Liver (tissue), 9 donors: ENCODE measurements around the gene NBAS. TPM values are rescaled to one million over a fixed set of nuclear protein-coding genes. Genes with fewer than 3 reads are reported as not detected.

Experiments
- DNase-seq: peaks from one replicate; pipeline ENCODE4 v3.0.0-alpha.2; 2017; ENCODE audit warnings: low spot score
- H3K27ac ChIP-seq, 2 donors: one replicate each; pipeline ENCODE4 v1.7.0; 2013; ENCODE audit warnings: inconsistent platforms in 2 of 2, low read length in 2 of 2, control low read depth in 1 of 2, low read depth in 1 of 2, mild to moderate bottlenecking in 1 of 2
- H3K27me3 ChIP-seq, 4 donors: one replicate each; pipeline versions ENCODE4 v1.6.1 to v1.7.0; 2013; ENCODE audit warnings: low read length in 3 of 4, inconsistent platforms in 1 of 4, mild to moderate bottlenecking in 1 of 4, moderate library complexity in 1 of 4; ENCODE audit not compliant: control insufficient read depth in 4 of 4, insufficient read depth in 4 of 4
- H3K36me3 ChIP-seq, 4 donors: one replicate each; pipeline versions ENCODE4 v1.6.1 to v1.7.0; 2013; ENCODE audit warnings: low read length in 3 of 4, mild to moderate bottlenecking in 3 of 4, low read depth in 1 of 4, moderate library complexity in 1 of 4; ENCODE audit not compliant: control insufficient read depth in 4 of 4, insufficient read depth in 3 of 4
- H3K4me1 ChIP-seq, 4 donors: one replicate each; pipeline versions ENCODE4 v1.6.1 to v1.7.0; 2013; ENCODE audit warnings: low read length in 3 of 4, mild to moderate bottlenecking in 3 of 4, moderate library complexity in 1 of 4; ENCODE audit not compliant: control insufficient read depth in 4 of 4, insufficient read depth in 4 of 4
- H3K4me3 ChIP-seq, 3 donors: one replicate each; pipeline versions ENCODE4 v1.6.1 to v1.7.0; 2013; ENCODE audit warnings: low read length in 3 of 3, control low read depth in 1 of 3, low read depth in 1 of 3, mild to moderate bottlenecking in 1 of 3
- H3K9ac ChIP-seq, 2 donors: one replicate each; pipeline ENCODE4 v1.7.0; 2013; ENCODE audit warnings: low read length in 2 of 2, mild to moderate bottlenecking in 2 of 2, moderate library complexity in 2 of 2, control low read depth in 1 of 2, low read depth in 1 of 2
- H3K9me3 ChIP-seq, 4 donors: one replicate each; pipeline versions ENCODE4 v1.6.1 to v1.7.0; 2013; ENCODE audit warnings: low read length in 3 of 4; ENCODE audit not compliant: control insufficient read depth in 4 of 4
- ATF3 ChIP-seq: IDR thresholded peaks from 2 replicates; pipeline ENCODE4 v1.6.1; 2016; ENCODE audit warnings: antibody characterized with exemption
- EGR1 ChIP-seq, 2 donors: IDR thresholded peaks; 2 replicates each; pipeline ENCODE4 v1.6.1; 2016 to 2018; ENCODE audit warnings: antibody characterized with exemption in 2 of 2, low read depth in 2 of 2
- FOXA1 ChIP-seq: IDR thresholded peaks from 2 replicates; pipeline ENCODE4 v1.6.1; 2016; ENCODE audit warnings: antibody characterized with exemption
- GABPA ChIP-seq, 2 donors: IDR thresholded peaks in 1 of 2; conservative IDR thresholded peaks in 1 of 2; 2 replicates each; pipeline ENCODE4 v1.6.1; 2016; ENCODE audit warnings: antibody characterized with exemption in 2 of 2, mild to moderate bottlenecking in 1 of 2, moderate library complexity in 1 of 2
- HNF4A ChIP-seq, 2 donors: conservative IDR thresholded peaks; 2 replicates each; pipeline ENCODE4 v1.6.1; 2016; ENCODE audit warnings: antibody characterized with exemption in 2 of 2, mild to moderate bottlenecking in 2 of 2
- HNF4G ChIP-seq: IDR thresholded peaks from 2 replicates; pipeline ENCODE4 v1.6.1; 2016; ENCODE audit warnings: antibody characterized with exemption
- JUND ChIP-seq, 2 donors: IDR thresholded peaks; 2 replicates each; pipeline ENCODE4 v1.6.1; 2016; ENCODE audit warnings: antibody characterized with exemption in 2 of 2
- MAX ChIP-seq: IDR thresholded peaks from 2 replicates; pipeline ENCODE4 v1.6.1; 2016; ENCODE audit warnings: antibody characterized with exemption
- NR2F2 ChIP-seq: IDR thresholded peaks from 2 replicates; pipeline ENCODE4 v1.6.1; 2016; ENCODE audit warnings: antibody characterized with exemption
- RAD21 ChIP-seq, 2 donors: IDR thresholded peaks; 2 replicates each; pipeline ENCODE4 v1.6.1; 2016; ENCODE audit warnings: antibody characterized with exemption in 2 of 2, mild to moderate bottlenecking in 2 of 2
- RXRA ChIP-seq, 2 donors: IDR thresholded peaks; 2 replicates each; pipeline ENCODE4 v1.6.1; 2017 to 2018; ENCODE audit warnings: antibody characterized with exemption in 2 of 2, mild to moderate bottlenecking in 1 of 2
- TAF1 ChIP-seq: conservative IDR thresholded peaks from 2 replicates; pipeline ENCODE4 v1.6.1; 2016; ENCODE audit warnings: antibody characterized with exemption, mild to moderate bottlenecking
- YY1 ChIP-seq: IDR thresholded peaks from 2 replicates; pipeline ENCODE4 v1.6.1; 2016; ENCODE audit warnings: antibody characterized with exemption, mild to moderate bottlenecking
- ZBTB33 ChIP-seq: IDR thresholded peaks from 2 replicates; pipeline ENCODE4 v1.6.1; 2016; ENCODE audit warnings: antibody characterized with exemption
- WGBS: extraction: QIAGEN DNeasy Blood & Tissue Kit; methylation state at CpG from one replicate; pipeline ENCODE4 v1.1.7; 2013; 5-methylcytosine and 5-hydroxymethylcytosine counted together
- polyA plus RNA-seq, 2 donors: library from polyadenylated mRNA; stranded (reverse) in 1 of 2; unstranded in 1 of 2; fragments of 200-250 nt in 1 of 2; fragments of >200 nt in 1 of 2; fragmentation: Nextera tagmentation in 1 of 2; extraction: Ambion mirVana in 1 of 2; gene quantifications; one replicate each; pipeline versions ENCODE4 v1.2.1 to v1.2.3, GENCODE V29; 2013 to 2015
- total RNA-seq, 2 donors: library from RNA; depleted of rRNA; stranded (reverse); fragments of >200 nt; gene quantifications; one replicate each; pipeline ENCODE4 v1.2.3, GENCODE V29; 2014
- donor health status: healthy.
- donor health status: healthy.
- donor health status: healthy.
- donor health status: healthy.
- donor health status: healthy.

The NBAS gene
- total and polyA plus RNA-seq, 4 donors, result 10.5 to 40.0 (median 18.9) TPM

DNA sequence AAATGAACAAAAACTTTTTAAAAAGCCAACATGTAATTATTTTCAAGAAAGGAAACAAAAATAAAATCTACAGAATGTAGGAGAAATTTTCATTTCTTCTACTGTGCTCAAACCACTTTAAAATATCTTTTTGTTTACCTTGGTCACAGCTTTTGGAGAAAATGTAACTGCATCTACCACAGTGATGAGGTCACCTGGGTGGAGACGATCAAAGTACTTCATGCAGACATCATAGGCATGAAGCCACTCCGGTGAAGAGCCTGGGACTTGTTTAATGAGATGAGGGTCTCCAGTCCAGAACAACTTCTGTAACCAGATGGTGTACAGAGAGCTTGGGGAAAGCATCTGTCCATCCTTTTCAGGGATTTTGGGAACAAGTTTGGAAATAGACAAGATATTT lies 285.8 kb downstream of the NBAS start (continued):
- TF ChIP-seq RXRA (IDR thresholded peaks at IDR 0.05) (no peak), EGR1 (IDR thresholded peaks at IDR 0.05; ENCODE audit: low read depth in 2 of 2) (no peak)

GRCh38 chr2:15273452-15273851 lies 287.7 kb downstream of the NBAS start:
- DNase-seq, result no peak
- H3K27me3 ChIP-seq, result no peaks in the 10 kb centered on the region
- H3K9me3 ChIP-seq, result no peaks in the 10 kb centered on the region
- no peaks in the 10 kb centered on the region for H3K4me1 ChIP-seq
- no peak overlapping the region for H3K9ac ChIP-seq
- no peak overlapping the region for H3K27ac ChIP-seq
- H3K4me3 ChIP-seq, result no peak overlapping the region
- H3K36me3 ChIP-seq, result peaks cover 2 to 24% (median 4%) of the 10 kb centered on the region in 4 donors
- 91% methylated on average over 1 of the region's 1 CpG for WGBS
- no peak for TF ChIP-seq EGR1 (IDR thresholded peaks at IDR 0.05; ENCODE audit: low read depth in 2 of 2)
- TF ChIP-seq MAX, result no peak
- no peak for TF ChIP-seq ATF3

DNA sequence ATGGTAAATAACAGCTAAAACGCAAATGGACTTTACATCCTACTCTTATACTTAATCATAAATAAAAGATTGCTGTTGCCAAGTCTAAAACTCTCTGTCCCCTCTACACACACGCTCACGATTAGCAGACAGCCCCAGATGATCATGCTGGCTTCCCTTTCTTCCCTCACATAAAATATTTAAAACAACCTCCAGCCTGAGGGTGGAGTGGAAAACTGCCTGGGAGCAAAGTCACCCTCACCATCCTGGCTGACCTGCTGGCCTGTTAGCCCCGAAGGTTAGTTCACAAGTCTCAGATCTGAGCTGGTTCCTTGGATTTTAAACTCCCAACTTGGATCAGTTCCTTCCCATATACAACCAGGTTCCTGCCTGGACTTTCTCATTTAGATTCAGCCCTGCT lies 288.2 kb downstream of the NBAS start:
- Histone ChIP-seq H3K27me3 (no peaks in the 10 kb centered on the region), H3K27ac (no peak overlapping the region), H3K9ac (no peak overlapping the region), H3K4me1 (no peaks in the 10 kb centered on the region), H3K4me3 (no peak overlapping the region), H3K9me3 (no peaks in the 10 kb centered on the region), H3K36me3 (peaks cover 2 to 27% (median 4%) of the 10 kb centered on the region in 4 donors)
- 73% methylated on average over 4 of the region's 4 CpGs for WGBS
- TF ChIP-seq JUND (IDR thresholded peaks at IDR 0.05), result no peak
- TF ChIP-seq RAD21 (IDR thresholded peaks at IDR 0.05), result no peak
- TF ChIP-seq ZBTB33, result no peak
- no peak for TF ChIP-seq RXRA (IDR thresholded peaks at IDR 0.05)
- TF ChIP-seq FOXA1, result no peak
- TF ChIP-seq EGR1 (IDR thresholded peaks at IDR 0.05; ENCODE audit: low read depth in 2 of 2), result no peak
- TF ChIP-seq TAF1, result no peak
- TF ChIP-seq HNF4G, result no peak
- no peak for TF ChIP-seq NR2F2
- no peak for TF ChIP-seq YY1
- no peak for TF ChIP-seq MAX
- TF ChIP-seq GABPA (IDR thresholded peaks at IDR 0.05 in 1 of 2, conservative IDR thresholded peaks at IDR 0.05 in 1 of 2), result no peak
- no peak for TF ChIP-seq ATF3
- TF ChIP-seq HNF4A (conservative IDR thresholded peaks at IDR 0.05), result no peak
- DNase-seq, result no peak
